ENCODE results near the gene FSD1. TPM values are rescaled to one million over a fixed set of nuclear protein-coding genes. Genes with fewer than 3 reads are reported as not detected.

The FSD1 gene
- 0.29 and 1.1 TPM in 2 replicates for total RNA-seq

DNA sequence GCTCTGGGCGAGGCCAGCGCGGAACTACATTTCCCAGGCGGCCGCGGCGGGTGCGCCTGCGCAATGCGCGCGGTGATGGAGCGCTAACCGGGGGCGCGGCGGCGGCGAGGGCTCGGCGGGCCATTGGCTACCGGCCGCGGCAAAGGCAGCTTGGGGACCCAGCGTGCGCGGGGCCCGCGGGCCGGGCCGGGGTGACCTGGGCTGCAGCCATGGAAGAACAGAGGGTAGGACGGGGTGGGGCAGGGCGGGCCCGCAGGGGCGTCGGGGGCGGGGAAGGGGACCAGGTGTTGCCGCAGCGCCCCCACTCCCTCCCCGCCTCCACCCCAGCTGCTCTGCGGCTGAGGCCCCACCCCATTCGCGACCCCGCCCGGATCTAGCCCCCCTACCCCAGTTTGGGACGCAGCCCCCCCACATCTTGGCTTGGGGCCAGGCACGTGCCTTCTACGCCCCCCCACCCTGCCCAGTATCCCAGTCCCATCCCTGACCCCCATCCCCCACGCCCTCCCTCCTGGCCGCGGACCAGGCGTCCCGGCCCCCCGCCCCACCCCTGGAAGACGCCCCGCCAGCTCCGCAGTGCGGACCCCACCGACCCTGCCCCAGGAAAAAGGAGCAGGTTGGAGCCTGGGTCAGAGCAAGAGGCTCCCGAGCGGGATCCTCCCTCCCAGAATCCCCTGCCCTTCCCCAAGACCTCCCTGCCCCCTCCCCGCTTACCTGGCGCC is at the start of gene FSD1:
FSD1 (plus strand) TSS at position 61 of the 719 bp plus-strand sequence; CDS start at position 210, 149 bp downstream.
- Histone ChIP-seq H3K4me3 (ENCODE audit: insufficient read depth, low read length) (no peak within 1 kb of the TSS), H2AFZ (ENCODE audit: low read length) (no peak within 1 kb of the TSS)

DNA sequence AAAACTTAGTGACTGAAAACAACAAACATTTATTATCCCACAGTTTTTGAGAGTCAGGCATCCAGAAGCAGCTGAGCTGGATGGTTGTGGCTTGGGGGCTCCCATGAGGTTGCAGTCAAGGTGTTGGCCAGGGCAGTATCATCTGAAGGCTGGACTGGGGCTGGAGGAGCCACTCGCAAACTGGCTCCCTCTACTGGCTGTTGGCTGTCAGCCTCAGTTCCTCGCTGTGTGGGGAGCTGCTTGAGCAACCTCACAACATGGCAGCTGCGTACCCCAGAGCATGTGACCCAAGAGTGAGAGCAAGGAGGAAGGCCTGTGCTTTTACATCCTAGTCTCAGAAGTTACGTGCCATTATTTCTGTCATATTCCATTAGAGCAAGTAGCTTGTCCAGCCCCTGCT is 47.8 kb upstream of the FSD1 start:
- Histone ChIP-seq H4K20me1 (ENCODE audit: insufficient read depth, low read length) (no peaks in the 10 kb centered on the region), H3K27ac (ENCODE audit: low read depth, low read length) (no peak overlapping the region), H3K4me3 (ENCODE audit: insufficient read depth, low read length) (no peak overlapping the region), H3K4me1 (ENCODE audit: insufficient read depth, low read length) (no peaks in the 10 kb centered on the region), H3K9me3 (ENCODE audit: low read depth, low read length) (peaks cover 6% of the 10 kb centered on the region), H3K36me3 (ENCODE audit: insufficient read depth, low read length) (peaks cover 36% of the 10 kb centered on the region), H2AFZ (ENCODE audit: low read length) (no peak overlapping the region), H3K27me3 (ENCODE audit: insufficient read depth, low read length) (no peaks in the 10 kb centered on the region), H3K4me2 (ENCODE audit: insufficient read depth, low read length) (no peak overlapping the region), H3K79me2 (ENCODE audit: insufficient read depth, low read length) (no peaks in the 10 kb centered on the region)
- TF ChIP-seq, protein P1, sequence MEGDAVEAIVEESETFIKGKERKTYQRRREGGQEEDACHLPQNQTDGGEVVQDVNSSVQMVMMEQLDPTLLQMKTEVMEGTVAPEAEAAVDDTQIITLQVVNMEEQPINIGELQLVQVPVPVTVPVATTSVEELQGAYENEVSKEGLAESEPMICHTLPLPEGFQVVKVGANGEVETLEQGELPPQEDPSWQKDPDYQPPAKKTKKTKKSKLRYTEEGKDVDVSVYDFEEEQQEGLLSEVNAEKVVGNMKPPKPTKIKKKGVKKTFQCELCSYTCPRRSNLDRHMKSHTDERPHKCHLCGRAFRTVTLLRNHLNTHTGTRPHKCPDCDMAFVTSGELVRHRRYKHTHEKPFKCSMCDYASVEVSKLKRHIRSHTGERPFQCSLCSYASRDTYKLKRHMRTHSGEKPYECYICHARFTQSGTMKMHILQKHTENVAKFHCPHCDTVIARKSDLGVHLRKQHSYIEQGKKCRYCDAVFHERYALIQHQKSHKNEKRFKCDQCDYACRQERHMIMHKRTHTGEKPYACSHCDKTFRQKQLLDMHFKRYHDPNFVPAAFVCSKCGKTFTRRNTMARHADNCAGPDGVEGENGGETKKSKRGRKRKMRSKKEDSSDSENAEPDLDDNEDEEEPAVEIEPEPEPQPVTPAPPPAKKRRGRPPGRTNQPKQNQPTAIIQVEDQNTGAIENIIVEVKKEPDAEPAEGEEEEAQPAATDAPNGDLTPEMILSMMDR (IDR thresholded peaks at IDR 0.05; ENCODE audit: extremely low read depth, low read depth, low read length): no peak
- DNase-seq (ENCODE audit: insufficient read length, low spot score, missing footprints): no peak

More for the DNA sequence above, at the start of gene FSD1:
- Histone ChIP-seq H3K27ac (ENCODE audit: low read depth, low read length) (no peak within 1 kb of the TSS), H3K79me2 (ENCODE audit: insufficient read depth, low read length) (no peaks in the 10 kb centered on the region), H4K20me1 (ENCODE audit: insufficient read depth, low read length) (no peaks in the 10 kb centered on the region), H3K36me3 (ENCODE audit: insufficient read depth, low read length) (no peaks in the 10 kb centered on the region), H3K4me2 (ENCODE audit: insufficient read depth, low read length) (no peak within 1 kb of the TSS), H3K4me1 (ENCODE audit: insufficient read depth, low read length) (no peaks in the 10 kb centered on the region), H3K27me3 (ENCODE audit: insufficient read depth, low read length) (no peaks in the 10 kb centered on the region), H3K9me3 (ENCODE audit: low read depth, low read length) (no peaks in the 10 kb centered on the region)
- peak; percentile 99 for DNase-seq (ENCODE audit: insufficient read length, low spot score, missing footprints)
- TF ChIP-seq, protein P1 (IDR thresholded peaks at IDR 0.05; ENCODE audit: extremely low read depth, low read depth, low read length): no peak

DNA sequence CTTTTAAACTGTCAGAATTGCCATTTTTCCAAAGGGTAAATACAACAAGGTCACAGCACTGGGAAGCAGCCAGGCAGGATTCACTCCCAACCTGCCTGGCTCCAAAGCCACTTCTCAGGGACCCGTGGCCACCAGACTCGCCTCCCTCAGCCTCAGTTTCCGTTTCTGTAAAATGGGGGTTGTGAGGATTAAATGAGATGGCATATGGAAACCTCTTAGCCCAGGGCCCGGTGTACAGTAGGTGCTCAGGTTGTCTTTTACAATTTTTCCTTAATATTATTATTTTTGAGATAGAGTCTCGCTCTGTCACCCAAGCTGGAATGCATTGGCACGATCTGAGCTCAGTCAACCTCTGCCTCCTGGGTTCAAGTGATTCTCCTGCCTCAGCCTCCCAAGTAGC is 47.4 kb upstream of the FSD1 start:
- H3K79me2 ChIP-seq (ENCODE audit: insufficient read depth, low read length): no peaks in the 10 kb centered on the region
- H3K36me3 ChIP-seq (ENCODE audit: insufficient read depth, low read length): peaks cover 36% of the 10 kb centered on the region
- peaks cover 6% of the 10 kb centered on the region for H3K9me3 ChIP-seq (ENCODE audit: low read depth, low read length)
- H3K4me3 ChIP-seq (ENCODE audit: insufficient read depth, low read length): no peak overlapping the region
- DNase-seq (ENCODE audit: insufficient read length, low spot score, missing footprints): peak; percentile 67
- no peak overlapping the region for H3K27ac ChIP-seq (ENCODE audit: low read depth, low read length)
- TF ChIP-seq, protein P1 (IDR thresholded peaks at IDR 0.05; ENCODE audit: extremely low read depth, low read depth, low read length): no peak
- no peaks in the 10 kb centered on the region for H3K4me1 ChIP-seq (ENCODE audit: insufficient read depth, low read length)
- no peaks in the 10 kb centered on the region for H3K27me3 ChIP-seq (ENCODE audit: insufficient read depth, low read length)
- H4K20me1 ChIP-seq (ENCODE audit: insufficient read depth, low read length): no peaks in the 10 kb centered on the region
- no peak overlapping the region for H3K4me2 ChIP-seq (ENCODE audit: insufficient read depth, low read length)
- no peak overlapping the region for H2AFZ ChIP-seq (ENCODE audit: low read length)

DNA sequence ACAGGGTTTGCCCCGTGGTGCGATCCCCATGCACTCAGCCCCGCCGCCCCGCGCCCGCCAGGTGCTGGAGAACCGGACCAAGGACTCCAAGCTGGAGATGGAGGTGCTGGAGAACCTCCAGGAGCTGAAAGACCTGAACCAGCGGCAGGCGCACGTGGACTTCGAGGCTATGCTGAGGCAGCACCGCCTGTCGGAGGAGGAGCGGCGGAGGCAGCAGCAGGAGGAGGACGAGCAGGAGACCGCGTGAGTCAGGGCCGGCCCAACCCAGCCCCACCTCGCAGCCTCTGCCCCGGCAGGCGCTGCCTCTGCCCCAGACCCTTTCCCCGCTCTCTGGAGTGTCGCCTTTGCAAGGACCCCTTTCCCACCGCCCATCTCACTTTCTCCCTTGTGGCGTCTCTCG is 46.2 kb upstream of the FSD1 start:
- Histone ChIP-seq H3K27me3 (ENCODE audit: insufficient read depth, low read length) (no peaks in the 10 kb centered on the region), H3K79me2 (ENCODE audit: insufficient read depth, low read length) (no peaks in the 10 kb centered on the region), H4K20me1 (ENCODE audit: insufficient read depth, low read length) (no peaks in the 10 kb centered on the region), H3K4me1 (ENCODE audit: insufficient read depth, low read length) (no peaks in the 10 kb centered on the region), H3K36me3 (ENCODE audit: insufficient read depth, low read length) (peaks cover 30% of the 10 kb centered on the region), H3K27ac (ENCODE audit: low read depth, low read length) (no peak overlapping the region), H3K4me3 (ENCODE audit: insufficient read depth, low read length) (no peak overlapping the region), H3K4me2 (ENCODE audit: insufficient read depth, low read length) (no peak overlapping the region), H3K9me3 (ENCODE audit: low read depth, low read length) (peaks cover 6% of the 10 kb centered on the region), H2AFZ (ENCODE audit: low read length) (no peak overlapping the region)
- DNase-seq (ENCODE audit: insufficient read length, low spot score, missing footprints): no peak
- TF ChIP-seq, protein P1 (IDR thresholded peaks at IDR 0.05; ENCODE audit: extremely low read depth, low read depth, low read length): no peak
